Endometrial microvascular endothelial cells (primary cell): ENCODE data around the gene GPS1. TPM values are rescaled to one million over a fixed set of nuclear protein-coding genes. Genes with fewer than 3 reads are reported as not detected.

Experiments
- in situ Hi-C: cut with HindIII; loops from 2 replicates; pipeline ENCODE4 v1.10.0; 2017; ENCODE audit warnings: low sequenced_read_pairs, low pct_unique_long_range_greater_than_20kb; ENCODE audit errors: inconsistent ontology term
- total RNA-seq: library from RNA; depleted of rRNA; stranded (reverse); fragments of >200 nt; gene quantifications from one replicate; pipeline ENCODE4 v1.2.3, GENCODE V29; 2015; ENCODE audit errors: inconsistent ontology term

Gene GPS1
- total RNA-seq, 1 donor from 2014 or later = 140 TPM

DNA sequence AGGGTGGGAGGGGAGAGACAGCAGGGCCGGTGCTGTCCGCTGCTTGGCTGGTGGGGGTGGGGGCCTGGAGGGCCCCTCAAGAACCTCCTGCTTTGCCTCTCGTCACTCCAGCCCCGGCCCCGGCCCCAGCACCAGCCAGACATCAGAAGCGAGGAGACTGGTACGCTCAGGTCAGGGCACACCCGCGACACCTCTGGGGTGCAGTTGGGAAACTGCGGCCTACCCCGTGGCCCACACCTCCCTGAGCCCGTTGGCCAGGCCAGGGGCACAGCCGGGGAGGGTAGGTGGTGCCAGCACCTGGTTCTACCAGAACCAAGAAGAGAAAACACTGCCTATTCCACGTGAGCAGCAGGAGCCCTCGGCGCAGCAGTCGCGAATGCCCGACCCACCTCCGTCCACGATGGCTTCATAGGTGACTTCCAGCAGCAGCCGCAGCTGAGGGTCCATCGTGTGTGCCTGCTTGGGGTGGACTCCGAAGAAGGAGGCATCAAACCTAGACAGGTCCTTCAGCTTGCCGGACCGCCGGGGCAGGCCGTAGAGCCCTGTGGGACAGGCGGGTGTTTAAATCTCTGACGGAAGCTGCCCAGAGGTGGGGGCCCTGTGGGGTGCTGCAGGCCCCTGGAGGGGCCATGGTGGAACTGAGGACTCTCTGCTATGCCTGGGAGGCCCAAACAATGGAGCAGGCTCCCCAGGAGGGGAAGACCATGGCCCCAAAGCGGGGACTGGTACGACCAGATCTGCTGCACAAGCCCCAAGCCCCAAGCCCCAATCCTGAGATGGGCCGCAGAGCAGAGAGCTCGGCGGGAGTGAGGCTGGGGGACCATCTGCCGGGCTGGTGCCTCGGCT, 43.5 kb downstream of the GPS1 start:
- in situ Hi-C loops = no loop called here

DNA sequence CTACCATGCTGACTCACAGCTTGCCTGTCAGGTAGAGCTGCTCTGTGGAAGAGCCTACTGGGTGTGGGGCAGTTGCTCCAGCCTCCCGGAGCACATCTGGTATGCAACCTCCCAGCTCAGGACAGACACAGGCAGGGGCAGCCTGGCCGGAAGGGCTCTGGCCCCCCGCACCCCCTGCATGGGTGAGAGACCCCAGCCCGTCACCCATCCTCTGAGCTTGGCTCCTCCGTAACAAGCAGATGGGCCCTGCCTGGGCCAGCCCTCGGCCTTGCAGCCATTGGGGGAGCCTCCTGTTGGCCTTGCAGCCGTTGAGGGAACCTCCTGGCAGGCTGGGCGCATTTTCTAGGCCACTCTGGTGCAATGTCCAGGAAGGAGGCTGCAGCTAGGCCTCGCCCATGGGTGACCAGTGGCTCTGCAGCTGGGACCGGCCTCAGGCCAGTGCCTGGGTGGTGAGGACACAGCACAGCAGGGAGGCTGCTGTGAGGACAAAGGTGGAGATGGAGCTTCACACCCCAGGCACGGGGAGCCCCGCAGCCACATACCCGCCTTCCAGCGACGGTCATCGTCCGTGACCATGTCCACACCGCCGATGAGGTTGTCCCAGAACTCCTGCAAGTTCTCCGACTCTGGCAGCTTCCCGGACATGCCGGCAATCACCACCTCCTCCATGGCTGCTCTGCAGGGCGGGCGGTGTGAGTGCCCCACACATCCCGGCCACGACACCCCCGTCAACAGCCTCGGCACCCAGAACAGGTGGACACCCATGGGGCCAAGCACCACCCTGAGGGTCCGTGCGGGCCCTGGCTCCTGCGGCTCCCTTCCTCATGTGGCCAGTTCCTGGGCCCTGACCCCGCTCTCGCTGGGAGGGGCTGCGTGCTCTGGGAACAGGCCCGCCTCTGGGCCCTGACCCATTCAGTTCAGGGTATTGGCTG, 44.3 kb downstream of the GPS1 start:
- in situ Hi-C loops = no loop called here

DNA sequence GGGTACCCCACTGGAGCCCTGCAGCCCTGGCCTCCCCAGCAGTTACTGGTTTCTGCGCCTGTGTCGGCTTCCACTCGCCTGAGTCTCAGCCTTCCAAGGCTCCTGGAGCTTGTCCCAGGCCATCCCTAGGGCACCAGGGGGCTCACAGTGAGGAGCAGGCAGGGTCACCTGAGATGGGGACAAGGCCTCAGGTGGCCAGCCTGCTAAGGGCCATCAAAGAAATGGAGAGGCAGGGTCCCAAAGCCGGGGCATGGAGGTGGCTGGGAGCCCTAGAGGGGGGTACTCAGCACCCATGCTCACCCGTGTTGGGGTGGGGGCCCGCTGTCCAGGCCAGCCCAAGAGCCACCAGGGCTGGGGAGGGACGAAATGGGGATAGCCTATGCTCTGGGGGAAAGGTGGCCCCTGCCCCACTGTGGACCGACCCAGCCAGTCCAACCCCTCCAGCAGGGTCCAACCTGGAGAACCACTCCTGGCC, 45.0 kb downstream of the GPS1 start:
- in situ Hi-C loops = no loop called here

DNA sequence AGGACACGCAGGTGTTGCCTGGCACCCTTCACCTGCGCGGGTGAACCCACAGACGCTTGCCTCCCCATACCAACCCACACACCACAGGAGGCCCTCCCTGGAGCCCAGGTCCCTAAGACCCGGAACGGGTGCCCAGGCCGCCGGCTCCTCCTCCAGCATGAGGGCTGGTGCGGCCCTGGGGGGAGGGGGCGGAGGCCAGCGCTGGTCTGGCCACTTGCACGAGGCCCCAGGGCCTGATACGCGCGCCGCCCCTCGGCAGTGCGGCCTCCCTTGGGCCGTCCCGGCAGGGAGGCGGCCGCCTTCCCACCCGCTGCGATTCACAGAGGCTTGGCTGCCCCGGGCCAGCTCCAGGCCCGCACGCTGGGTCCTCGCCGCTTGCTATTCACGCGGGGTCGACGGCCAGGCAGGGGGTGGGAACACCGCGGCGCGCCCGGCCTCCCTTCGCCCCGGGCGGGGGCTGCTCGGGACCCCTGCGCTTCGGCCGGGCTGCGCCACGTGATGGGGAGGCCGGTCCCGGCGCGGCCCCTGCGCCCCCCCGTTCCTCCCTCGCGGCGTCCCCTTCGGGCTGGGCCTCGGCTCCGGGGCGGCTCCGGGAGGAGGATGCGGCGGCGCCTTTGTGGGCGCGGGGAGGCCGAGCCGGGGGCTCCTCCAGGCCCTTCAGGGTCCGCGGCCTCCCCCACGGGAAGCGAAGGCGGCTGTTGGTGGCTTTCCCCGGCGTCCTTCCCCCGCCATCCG, 45.7 kb downstream of the GPS1 start:
- in situ Hi-C loops = no loop called here

- in situ Hi-C loops = no loop called here
These were observed 46.1 kb downstream of the GPS1 start for GRCh38 chr17:82097919-82098168.

GRCh38 chr17:82098169-82098938, 46.7 kb downstream of the GPS1 start, which contains the start of gene FASN:
Gene FASN (minus strand): TSS chr17:82098236. CDS start chr17:82096445, 1,791 bp downstream.
- in situ Hi-C loops = no loop called here

- in situ Hi-C loops = no loop called here
These were observed 47.5 kb downstream of the GPS1 start for GRCh38 chr17:82098939-82099763.

GRCh38 chr17:82100502-82101298, 49.0 kb downstream of the GPS1 start:
- in situ Hi-C loops = no loop called here

- in situ Hi-C loops = no loop called here
These were observed 49.6 kb downstream of the GPS1 start for GRCh38 chr17:82101301-82101715.

DNA sequence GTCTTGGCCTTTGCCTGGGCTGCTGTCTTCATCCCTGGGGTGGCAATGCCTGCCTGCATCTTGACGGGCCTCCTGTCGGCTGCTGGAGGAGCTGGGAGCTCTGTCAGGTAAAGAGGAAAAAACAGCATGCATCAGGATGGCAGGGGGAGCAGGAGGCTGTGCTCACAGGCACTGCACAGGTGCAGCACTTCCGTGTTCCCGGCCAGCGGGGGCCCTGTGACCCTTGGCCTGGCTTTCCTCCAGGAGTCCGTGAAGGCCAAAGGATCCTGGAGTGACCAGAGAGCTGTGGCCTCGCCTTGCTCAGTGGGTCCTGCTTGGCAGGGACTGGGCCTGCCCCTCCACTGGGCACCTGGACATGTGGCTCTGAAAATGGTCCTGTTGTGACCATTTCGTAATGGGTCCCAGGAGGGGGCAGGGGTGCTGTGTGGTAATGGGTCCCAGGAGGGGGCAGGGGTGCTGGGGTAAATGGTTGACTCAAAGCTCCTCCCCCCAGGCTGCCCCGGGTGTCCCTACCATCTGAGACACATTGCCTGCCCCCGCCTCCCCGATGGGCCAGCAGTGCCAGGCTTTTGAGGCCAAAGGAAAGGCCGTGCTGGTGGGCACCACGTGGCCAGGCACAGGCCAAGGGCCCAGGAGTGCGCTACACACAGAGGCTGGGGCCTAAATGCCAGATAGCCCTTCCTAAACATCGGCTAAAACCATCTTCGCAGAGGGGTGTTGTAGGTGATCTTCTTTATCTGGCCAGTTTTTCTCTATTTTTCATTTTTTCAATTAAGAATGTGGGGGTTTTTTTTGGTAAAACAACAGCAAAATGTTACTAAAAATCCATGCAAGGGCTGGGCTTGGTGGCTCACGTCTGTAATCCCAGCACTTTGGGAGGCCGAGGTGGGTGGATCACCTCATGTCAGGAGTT, 50.3 kb downstream of the GPS1 start:
- in situ Hi-C loops = no loop called here

DNA sequence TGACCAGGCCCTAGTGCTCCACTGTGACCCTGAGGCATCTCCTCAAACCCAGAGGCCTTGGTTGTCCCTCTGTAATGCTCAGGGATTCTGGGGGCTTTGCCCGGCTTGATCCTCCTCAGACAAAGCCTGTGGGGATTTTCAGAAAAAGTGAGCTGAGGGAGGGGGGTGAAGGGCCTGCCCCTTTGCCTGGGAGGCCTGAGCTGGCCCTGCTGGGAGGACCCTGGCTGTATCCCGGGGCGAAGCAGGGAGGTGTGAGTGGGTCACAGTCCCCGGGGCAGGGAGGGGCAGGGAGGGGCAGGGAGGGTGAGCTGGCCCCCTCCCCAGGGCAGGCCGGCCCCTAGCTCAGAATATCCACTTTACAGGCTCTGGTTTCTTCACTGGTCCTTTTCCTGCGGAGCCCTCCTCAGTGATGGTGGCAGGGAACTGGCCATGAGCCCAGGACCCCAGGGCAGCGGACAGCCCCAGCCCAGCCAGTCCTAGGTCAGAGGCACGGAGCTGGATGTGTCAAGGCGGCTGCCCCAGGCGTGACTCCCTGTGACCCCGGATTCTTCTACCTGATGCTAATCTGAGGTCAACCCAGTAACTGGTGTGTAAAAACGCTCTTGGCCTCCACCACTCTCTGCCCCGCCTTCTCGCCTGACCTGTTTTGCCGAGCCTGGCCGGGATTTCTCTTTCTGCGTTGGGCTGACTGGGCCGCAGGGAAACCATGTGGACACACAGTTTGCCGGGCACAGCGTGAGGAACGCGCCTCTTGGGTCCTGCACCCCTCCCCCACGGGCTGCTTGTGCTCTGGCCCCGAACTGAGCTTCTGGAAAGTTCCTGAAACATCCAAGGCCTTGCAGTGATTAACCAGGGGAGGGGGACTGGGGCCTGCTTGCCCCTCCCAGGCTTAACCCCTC, 52.1 kb downstream of the GPS1 start:
- in situ Hi-C loops = no loop called here

DNA sequence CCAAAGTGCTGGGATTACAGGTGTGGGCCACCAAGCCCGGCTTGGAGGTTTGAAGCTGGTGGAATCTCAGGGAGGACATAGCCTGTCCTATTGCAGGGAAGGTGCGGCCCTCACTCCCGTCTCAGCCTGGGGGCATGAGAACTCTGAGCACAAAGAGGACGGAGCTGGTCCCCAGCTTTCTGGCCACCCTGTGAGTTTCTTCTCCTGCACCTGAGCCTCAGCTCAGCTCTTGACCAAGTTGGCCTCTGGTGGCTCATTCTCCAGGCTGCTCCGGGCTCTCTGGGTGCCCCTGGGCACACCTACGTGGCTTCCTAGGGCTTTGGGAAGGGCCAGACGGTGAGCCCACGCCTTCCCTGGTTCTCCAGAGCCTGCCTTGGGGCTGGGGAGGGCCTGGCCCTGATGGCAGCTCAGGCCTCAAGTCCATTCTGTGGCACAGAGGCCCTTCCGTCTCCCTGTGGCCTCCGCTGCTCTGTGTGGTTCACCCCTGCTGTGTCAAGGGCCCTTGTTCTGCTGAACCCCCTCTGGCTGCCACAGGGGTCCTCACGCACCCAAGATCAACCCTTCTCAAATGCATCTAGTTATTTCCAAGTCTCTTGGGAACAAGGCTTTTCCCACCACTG, 53.2 kb downstream of the GPS1 start:
- in situ Hi-C loops = no loop called here

GRCh38 chr17:82105417-82105881, 53.8 kb downstream of the GPS1 start:
- in situ Hi-C loops = no loop called here

DNA sequence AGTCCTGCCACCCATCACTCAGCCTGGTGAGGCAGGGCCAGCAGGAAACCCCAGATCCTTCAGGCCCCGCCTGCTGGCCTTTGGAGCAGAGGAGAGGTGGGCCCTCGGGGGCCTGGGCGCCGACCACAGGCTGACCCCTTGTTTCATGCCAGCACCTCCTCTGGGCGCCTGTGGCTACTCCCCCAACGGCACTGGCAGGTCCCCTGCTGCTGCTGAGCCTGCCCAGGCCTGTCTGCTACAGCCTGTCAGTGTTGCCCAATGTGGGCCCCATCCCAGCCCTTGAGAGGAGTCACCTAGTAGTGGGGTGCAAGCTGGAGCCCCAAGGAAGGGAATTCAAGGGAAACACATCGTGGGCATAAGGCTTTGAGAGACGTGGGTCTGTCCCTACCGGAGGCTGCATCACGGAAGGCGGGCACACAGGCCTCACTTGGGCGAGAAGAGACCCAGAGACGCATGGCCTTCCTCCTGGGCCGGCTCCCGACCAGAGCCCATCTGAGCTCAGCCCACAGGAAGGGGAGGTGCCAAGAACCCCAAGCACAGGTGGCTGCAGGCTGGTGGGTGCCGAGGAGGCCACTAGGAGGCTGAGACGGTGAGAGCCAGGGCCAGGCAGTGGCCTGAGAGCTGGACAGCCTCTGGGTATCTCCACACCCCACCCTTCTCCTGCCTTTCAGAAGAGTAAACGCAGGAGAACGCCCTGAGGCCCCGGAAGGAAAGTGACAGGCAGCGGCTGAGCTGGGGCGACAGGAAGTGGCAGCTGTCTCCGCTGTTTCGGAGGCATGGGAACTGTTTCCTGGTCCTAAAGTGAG, 54.4 kb downstream of the GPS1 start:
- in situ Hi-C loops = no loop called here
